T-cell (primary cell): ENCODE results near the gene APBB1IP. TPM values are rescaled to one million over a fixed set of nuclear protein-coding genes. Genes with fewer than 3 reads are reported as not detected.

Experiments
- ATAC-seq, 4 experiments: fragments of 200-7000 bp in 3 of 4; fragments of 150-1000 bp in 1 of 4; cut with Tn5 transposase; replicated peaks in 1 of 4; 1 replicate in 3 of 4; 2 replicates in 1 of 4; pipeline ENCODE4 v1.10.0; 2021; ENCODE audit warnings: moderate library complexity in 3 of 4, mild to moderate bottlenecking in 2 of 4, moderate number of reproducible peaks in 1 of 4
- CTCF ChIA-PET, 2 donors: fragments of 300-600 bp; sonication (Branson Sonifier 250); formaldehyde crosslinking; loops; one replicate each; lab custom pipeline; 2022; ENCODE audit warnings: antibody characterized with exemption in 2 of 2; lab: Charles Lee
- POLR2A ChIA-PET, 2 donors: fragments of 300-600 bp; sonication (Branson Sonifier 250); formaldehyde crosslinking; loops; one replicate each; lab custom pipeline; 2022; ENCODE audit warnings: antibody characterized with exemption in 2 of 2; lab: Charles Lee
- DNase-seq, 35 experiments: peaks; one replicate each; pipeline versions ENCODE4 v3.0.0 to v3.0.0-alpha.2; 2013 to 2023
- H3K27ac ChIP-seq: one replicate; pipeline ENCODE4 v1.5.1; 2013; ENCODE audit warnings: low read length
- H3K27me3 ChIP-seq, 2 experiments: replicated peaks in 1 of 2; 1 replicate in 1 of 2; 2 replicates in 1 of 2; pipeline versions ENCODE4 v1.6.1 to v1.7.0; 2013; ENCODE audit warnings: low read length in 1 of 2, mixed read lengths in 1 of 2; ENCODE audit not compliant: control insufficient read depth in 2 of 2, insufficient read depth in 2 of 2; ENCODE audit errors: extremely low read depth in 1 of 2
- H3K36me3 ChIP-seq, 2 donors: 1 replicate in 1 of 2; 2 replicates in 1 of 2; pipeline versions ENCODE4 v1.6.1 to v1.7.0; 2013; ENCODE audit warnings: low read length in 1 of 2; ENCODE audit not compliant: control insufficient read depth in 2 of 2, insufficient read depth in 1 of 2; ENCODE audit errors: extremely low read depth in 1 of 2
- H3K4me1 ChIP-seq, 2 experiments: 1 replicate in 1 of 2; 2 replicates in 1 of 2; pipeline versions ENCODE4 v1.6.1 to v1.7.0; 2013; ENCODE audit warnings: low read length in 2 of 2, mixed read lengths in 1 of 2; ENCODE audit not compliant: insufficient read depth in 2 of 2, control insufficient read depth in 1 of 2; ENCODE audit errors: extremely low read depth in 1 of 2
- H3K4me3 ChIP-seq, 2 donors: 1 replicate in 1 of 2; 2 replicates in 1 of 2; pipeline versions ENCODE4 v1.5.1 to v1.7.0; 2013; ENCODE audit warnings: mild to moderate bottlenecking in 2 of 2, low read length in 1 of 2, moderate library complexity in 1 of 2; ENCODE audit not compliant: control insufficient read depth in 1 of 2; ENCODE audit errors: extremely low read depth in 1 of 2
- H3K9me3 ChIP-seq: 2 replicates; pipeline ENCODE4 v1.7.0; 2013
- H3K27ac Mint-ChIP-seq, 2 donors: one replicate each; pipeline ENCODE4 v1.8.0; 2020 to 2021; ENCODE audit warnings: mild to moderate bottlenecking in 2 of 2, mixed read lengths in 2 of 2
- H3K27me3 Mint-ChIP-seq, 2 donors: one replicate each; pipeline ENCODE4 v1.8.0; 2021 to 2022; ENCODE audit warnings: mixed read lengths in 2 of 2
- H3K36me3 Mint-ChIP-seq: one replicate; pipeline ENCODE4 v1.8.0; 2021; ENCODE audit warnings: mixed read lengths
- H3K4me1 Mint-ChIP-seq, 3 donors: one replicate each; pipeline ENCODE4 v1.8.0; 2020 to 2022; ENCODE audit warnings: mixed read lengths in 3 of 3, mild to moderate bottlenecking in 1 of 3
- H3K4me3 Mint-ChIP-seq, 3 donors: one replicate each; pipeline ENCODE4 v1.8.0; 2020 to 2022; ENCODE audit warnings: mild to moderate bottlenecking in 3 of 3, mixed read lengths in 3 of 3, moderate library complexity in 3 of 3
- H3K9me3 Mint-ChIP-seq, 3 donors: one replicate each; pipeline ENCODE4 v1.8.0; 2020 to 2022; ENCODE audit warnings: mixed read lengths in 3 of 3
- WGBS: methylation state at CpG from one replicate; pipeline ENCODE4 v1.1.5; 2013; ENCODE audit warnings: missing lambda C conversion rate; ENCODE audit not compliant: insufficient coverage; 5-methylcytosine and 5-hydroxymethylcytosine counted together
- total RNA-seq, 35 experiments: library from RNA in 6 of 35; stranded (reverse) in 6 of 35; fragments of 120-200 nt in 1 of 35; gene quantifications; one replicate each; pipeline versions ENCODE4 v1.2.1 to v1.2.4 and lab custom pipeline; 2013 to 2026

Gene APBB1IP
- total RNA-seq, 5 donors from 2014 or later (not counting 1 experiment from before 2014, with no cell fraction given), result 86.5 to 102 (median 88.4) TPM

DNA sequence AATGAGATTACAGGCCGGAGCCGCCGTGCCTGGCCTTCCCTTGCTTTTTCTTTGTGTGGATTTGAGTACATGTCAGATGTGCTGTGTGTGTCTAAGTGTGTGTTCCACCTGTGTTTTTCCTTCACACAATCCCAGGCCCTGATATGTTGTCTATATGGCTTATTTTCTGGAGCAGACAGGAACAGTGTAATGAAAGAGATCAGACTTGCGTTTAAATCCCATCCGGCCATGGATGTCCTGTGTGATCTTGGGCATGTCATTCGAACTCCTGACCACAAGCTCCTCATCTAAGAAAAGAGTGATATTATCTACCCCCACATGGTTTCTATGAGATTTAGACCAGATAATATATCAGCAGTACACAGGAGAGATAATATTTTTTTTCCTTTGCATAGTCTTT is 37.2 kb downstream of the APBB1IP start:
- Histone ChIP-seq H3K27ac (peak overlapping the region; percentile 85), H3K4me3 (no peak overlapping the region), H3K36me3 (peaks cover 0 to 6% of the 10 kb centered on the region in 2 donors), H3K9me3 (no peaks in the 10 kb centered on the region), H3K27me3 (no peaks in the 10 kb centered on the region), H3K4me1 (peaks cover 72 to 77% of the 10 kb centered on the region in 2 experiments)
- ChIA-PET POLR2A (interaction anchor here in 1 of 2 donors (0.7 kb wide), 1 partner anchor 18 kb away, joined by 4 read pairs; no protein-coding TSS in a partner anchor), CTCF (interaction anchor here in 1 of 2 donors (0.7 kb wide), 1 partner anchor 1203 kb away, joined by 7 read pairs; no protein-coding TSS in a partner anchor)
- Mint-ChIP-seq H3K27me3 (no peaks in the 10 kb centered on the region), H3K9me3 (no peaks in the 10 kb centered on the region), H3K4me3 (peak overlapping the region; percentile 39 to 62 (median 52)), H3K27ac (peak overlapping the region; percentile 90 to 91), H3K4me1 (peaks cover 84 to 87% (median 85%) of the 10 kb centered on the region in 3 donors), H3K36me3 (peaks cover 39% of the 10 kb centered on the region)
- peak in 1 of 4 experiments; percentile 16 for ATAC-seq
- WGBS, result 67% methylated on average over 3 of the region's 6 CpGs
- DNase-seq, result peak in 1 of 35 experiments; percentile 54

DNA sequence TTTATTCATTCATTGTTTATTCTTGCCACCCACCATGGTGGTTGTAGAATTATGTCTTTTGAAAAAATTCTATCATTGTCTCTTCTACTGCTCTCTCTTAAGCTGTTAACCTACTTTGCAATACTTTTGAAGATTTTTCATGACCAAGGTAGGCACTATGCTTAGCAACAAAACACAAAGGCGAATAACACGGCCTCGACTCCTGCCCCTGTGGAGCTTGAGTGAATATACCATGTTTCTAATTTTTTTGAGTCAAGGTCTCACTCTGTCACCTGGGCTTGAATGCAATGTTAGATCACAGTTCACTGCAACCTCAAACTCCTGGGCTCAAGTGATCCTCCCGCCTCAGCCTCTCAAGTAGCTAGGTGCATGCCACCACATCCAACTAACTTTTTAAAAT is 39.4 kb downstream of the APBB1IP start:
- 100% methylated on average over 1 of the region's 4 CpGs for WGBS
- peak overlapping the region; percentile 56 for H3K27ac ChIP-seq
- ATAC-seq (no peak), DNase-seq (no peak)
- no peak overlapping the region for H3K4me3 ChIP-seq
- H3K27me3 ChIP-seq, result no peaks in the 10 kb centered on the region
- Mint-ChIP-seq H3K9me3 (no peaks in the 10 kb centered on the region), H3K36me3 (peaks cover 28% of the 10 kb centered on the region), H3K27me3 (no peaks in the 10 kb centered on the region), H3K27ac (peak overlapping the region; percentile 93 to 97), H3K4me3 (peak overlapping the region in 1 of 3 donors; percentile 79), H3K4me1 (peaks cover 78 to 84% (median 79%) of the 10 kb centered on the region in 3 donors)
- CTCF ChIA-PET, result no interaction called here
- peaks cover 0 to 6% of the 10 kb centered on the region in 2 donors for H3K36me3 ChIP-seq
- H3K4me1 ChIP-seq, result peaks cover 70 to 73% of the 10 kb centered on the region in 2 experiments
- no peaks in the 10 kb centered on the region for H3K9me3 ChIP-seq
- POLR2A ChIA-PET, result no interaction called here

DNA sequence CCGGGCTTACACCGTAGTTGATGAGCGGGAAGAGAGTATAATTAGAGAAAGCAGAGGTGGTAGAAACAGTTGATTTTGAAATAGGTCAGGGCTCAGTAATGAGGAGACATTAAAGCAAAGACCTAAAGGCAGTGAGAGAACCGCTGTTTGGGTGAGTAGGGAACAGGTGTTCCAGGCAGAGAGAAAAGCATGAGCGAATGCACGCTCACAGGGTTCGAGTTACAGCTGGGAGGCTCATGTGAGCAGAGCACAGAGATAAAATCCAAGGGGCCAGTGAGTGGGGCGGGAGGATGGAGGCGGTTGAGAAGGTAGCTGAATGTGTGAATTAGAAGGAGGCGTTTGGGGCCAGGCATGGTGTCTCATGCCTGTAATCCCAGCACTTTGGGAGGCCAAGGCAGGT is 39.9 kb downstream of the APBB1IP start:
- Histone ChIP-seq H3K4me1 (peaks cover 70 to 75% of the 10 kb centered on the region in 2 experiments), H3K36me3 (peaks cover 0 to 6% of the 10 kb centered on the region in 2 donors), H3K27ac (peak overlapping the region; percentile 56), H3K27me3 (no peaks in the 10 kb centered on the region), H3K9me3 (no peaks in the 10 kb centered on the region), H3K4me3 (no peak overlapping the region)
- H3K9me3 Mint-ChIP-seq, result no peaks in the 10 kb centered on the region
- peaks cover 28% of the 10 kb centered on the region for H3K36me3 Mint-ChIP-seq
- peak overlapping the region; percentile 93 to 97 for H3K27ac Mint-ChIP-seq
- ATAC-seq (no peak), DNase-seq (no peak)
- peaks cover 78 to 82% (median 78%) of the 10 kb centered on the region in 3 donors for H3K4me1 Mint-ChIP-seq
- WGBS, result 68% methylated on average over 8 of the region's 10 CpGs
- ChIA-PET CTCF (no interaction called here), POLR2A (no interaction called here)
- H3K4me3 Mint-ChIP-seq, result peak overlapping the region; percentile 34 to 79 (median 37)
- H3K27me3 Mint-ChIP-seq, result no peaks in the 10 kb centered on the region

DNA sequence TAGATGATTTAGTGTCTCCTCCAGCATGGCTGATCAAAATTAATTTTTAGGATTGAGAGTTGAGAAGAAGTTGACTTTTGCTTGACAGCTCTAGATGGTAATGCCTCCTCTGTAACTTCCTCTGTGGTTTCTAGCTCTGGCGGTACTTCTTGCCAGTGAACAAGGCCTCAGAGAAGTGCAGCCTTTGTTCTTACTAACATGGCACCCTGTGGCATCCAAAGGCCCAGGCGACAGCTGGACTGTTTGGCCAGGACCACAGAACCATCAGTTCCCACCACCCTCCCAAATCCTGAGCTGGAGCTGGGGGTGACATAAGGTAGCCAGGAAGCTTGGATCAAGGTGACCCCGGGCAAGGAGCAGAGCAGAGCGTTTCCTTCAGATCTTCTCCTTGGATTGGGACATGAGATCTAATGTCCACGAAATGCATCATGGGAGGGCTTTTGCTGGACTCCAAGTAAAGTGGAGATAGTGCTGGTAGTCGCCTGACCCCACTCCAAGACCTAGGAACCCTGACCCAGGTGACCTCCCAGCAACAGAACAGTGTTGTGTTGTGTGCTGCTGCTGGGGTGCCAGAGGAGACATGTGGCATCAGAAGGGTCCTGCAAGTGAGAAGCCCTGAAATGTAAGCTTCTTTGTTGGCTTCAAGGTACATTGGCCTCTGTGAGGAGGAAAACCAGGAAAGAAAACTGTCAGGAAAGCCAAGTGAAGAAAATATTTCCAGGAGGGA is 41.8 kb downstream of the APBB1IP start:
- H3K36me3 Mint-ChIP-seq, result peaks cover 24% of the 10 kb centered on the region
- Histone ChIP-seq H3K36me3 (peaks cover 0 to 6% of the 10 kb centered on the region in 2 donors), H3K27ac (peak overlapping the region; percentile 80), H3K27me3 (no peaks in the 10 kb centered on the region), H3K9me3 (no peaks in the 10 kb centered on the region), H3K4me1 (peaks cover 67 to 74% of the 10 kb centered on the region in 2 experiments), H3K4me3 (no peak overlapping the region)
- DNase-seq (peak in 29 of 35 experiments; percentile 14 to 76 (median 38)), ATAC-seq (peak; percentile 47 to 74 (median 65))
- peak overlapping the region; percentile 95 to 97 for H3K27ac Mint-ChIP-seq
- POLR2A ChIA-PET, result interaction anchor here (0.5 to 1.4 kb wide), 11 partner anchors 8 to 1823 kb away, joined by 3 to 12 read pairs (median 5); partner anchors contain the start of gene MPP7 (in 1 of the 2)
- 39% methylated on average over 6 of the region's 6 CpGs for WGBS
- H3K9me3 Mint-ChIP-seq, result no peaks in the 10 kb centered on the region
- CTCF ChIA-PET, result interaction anchor here (0.6 to 2.1 kb wide), 9 partner anchors 9 to 145 kb away, joined by 3 to 8 read pairs (median 4); partner anchors contain the start of gene APBB1IP (in 1 of the 2)
- H3K4me1 Mint-ChIP-seq, result peaks cover 72 to 78% (median 76%) of the 10 kb centered on the region in 3 donors
- no peaks in the 10 kb centered on the region for H3K27me3 Mint-ChIP-seq
- H3K4me3 Mint-ChIP-seq, result peak overlapping the region; percentile 43 to 69 (median 59)

DNA sequence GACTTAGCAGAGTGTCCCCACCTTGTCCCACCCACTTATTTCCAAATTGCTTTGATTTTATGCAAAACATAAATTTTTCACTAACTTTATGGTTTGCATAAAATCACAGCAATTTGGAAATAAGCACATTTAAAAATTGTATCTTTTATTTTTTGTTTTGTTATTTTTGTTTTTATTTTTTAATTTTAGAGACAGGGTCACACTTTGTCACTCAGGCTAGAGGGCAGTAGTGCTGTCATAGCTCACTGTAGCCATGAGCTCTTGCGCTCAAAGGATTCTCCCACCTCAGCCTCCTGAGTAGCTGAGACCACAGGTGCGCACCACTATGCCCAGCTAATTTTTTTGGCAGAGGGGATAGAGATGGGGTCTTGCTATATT is 43.2 kb downstream of the APBB1IP start:
- H3K4me3 Mint-ChIP-seq, result no peak overlapping the region
- H3K4me1 Mint-ChIP-seq, result peaks cover 74 to 79% (median 79%) of the 10 kb centered on the region in 3 donors
- DNase-seq (no peak), ATAC-seq (no peak)
- peak overlapping the region; percentile 95 to 97 for H3K27ac Mint-ChIP-seq
- H3K9me3 Mint-ChIP-seq, result no peaks in the 10 kb centered on the region
- H3K36me3 Mint-ChIP-seq, result peaks cover 22% of the 10 kb centered on the region
- ChIA-PET CTCF (interaction anchor here in 1 of 2 donors (2.1 kb wide), 1 partner anchor 33 kb away, joined by 8 read pairs; no protein-coding TSS in a partner anchor), POLR2A (interaction anchor here in 1 of 2 donors (0.5 kb wide), 1 partner anchor 12 kb away, joined by 3 read pairs; no protein-coding TSS in a partner anchor)
- Histone ChIP-seq H3K4me3 (no peak overlapping the region), H3K4me1 (peaks cover 70 to 75% of the 10 kb centered on the region in 2 experiments), H3K36me3 (peaks cover 0 to 6% of the 10 kb centered on the region in 2 donors), H3K27me3 (no peaks in the 10 kb centered on the region), H3K27ac (peak overlapping the region; percentile 80), H3K9me3 (no peaks in the 10 kb centered on the region)
- H3K27me3 Mint-ChIP-seq, result no peaks in the 10 kb centered on the region
- 100% methylated on average over 1 of the region's 2 CpGs for WGBS

DNA sequence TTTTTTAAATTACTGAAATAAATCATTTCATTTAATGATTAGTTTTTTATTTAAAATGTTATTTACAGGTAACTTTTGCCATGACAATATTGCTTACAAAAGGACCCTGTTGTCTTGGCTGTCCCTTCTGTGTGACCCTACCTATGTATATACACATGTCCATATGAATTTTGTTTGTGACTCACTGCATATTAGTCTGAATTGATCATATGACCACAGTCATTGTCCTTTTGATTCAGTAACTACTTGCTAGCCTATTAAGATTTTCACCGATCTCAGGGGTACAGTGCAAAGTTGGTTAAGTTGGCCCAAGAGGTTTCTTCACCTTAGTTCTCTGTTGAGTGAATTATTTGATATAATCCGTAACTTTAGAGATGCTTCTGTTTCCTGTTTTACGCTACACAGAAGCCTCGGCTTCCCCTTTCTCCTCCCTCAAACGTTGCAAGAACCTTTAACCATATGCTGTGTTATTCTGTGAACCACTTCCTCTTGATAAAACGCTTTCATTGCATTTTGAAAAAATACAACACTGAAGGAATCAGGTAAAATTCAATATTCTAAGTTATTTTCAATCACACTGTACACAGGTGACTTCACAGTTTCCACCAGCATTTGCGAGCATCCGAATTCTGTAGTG is 43.9 kb downstream of the APBB1IP start:
- H3K4me1 Mint-ChIP-seq, result peaks cover 78 to 83% (median 82%) of the 10 kb centered on the region in 3 donors
- ChIA-PET POLR2A (interaction anchor here (0.5 to 1.0 kb wide), 3 partner anchors 13 to 40 kb away, joined by 3 to 25 read pairs (median 6); no protein-coding TSS in a partner anchor), CTCF (no interaction called here)
- H3K27me3 Mint-ChIP-seq, result no peaks in the 10 kb centered on the region
- ATAC-seq (peak; percentile 81 to 88 (median 82)), DNase-seq (peak in 30 of 35 experiments; percentile 26 to 79 (median 56))
- Histone ChIP-seq H3K4me1 (peaks cover 72 to 80% of the 10 kb centered on the region in 2 experiments), H3K9me3 (no peaks in the 10 kb centered on the region), H3K36me3 (peaks cover 0 to 6% of the 10 kb centered on the region in 2 donors), H3K27me3 (no peaks in the 10 kb centered on the region), H3K4me3 (peak overlapping the region in 1 of 2 donors; percentile 20), H3K27ac (peak overlapping the region; percentile 80)
- peaks cover 20% of the 10 kb centered on the region for H3K36me3 Mint-ChIP-seq
- H3K27ac Mint-ChIP-seq, result peak overlapping the region; percentile 90
- WGBS, result no CpG with 5 or more reads among the region's 8 CpGs
- no peaks in the 10 kb centered on the region for H3K9me3 Mint-ChIP-seq
- peak overlapping the region; percentile 59 to 68 (median 60) for H3K4me3 Mint-ChIP-seq
